Glutamatergic neuron (in vitro differentiated cells): Measurements from ENCODE around the gene NAV3. TPM values are rescaled to one million over a fixed set of nuclear protein-coding genes. Genes with fewer than 3 reads are reported as not detected.

Source experiments
- DNase-seq: peaks from one replicate; pipeline ENCODE4 v3.0.0; 2022
- H3K27ac Mint-ChIP-seq: one replicate; pipeline ENCODE4 v1.8.0; 2020; ENCODE audit warnings: mild to moderate bottlenecking, mixed read lengths, inconsistent platforms; ENCODE audit not compliant: unreplicated experiment
- H3K27me3 Mint-ChIP-seq: one replicate; pipeline ENCODE4 v1.8.0; 2020; ENCODE audit warnings: mild to moderate bottlenecking, moderate library complexity, mixed read lengths, inconsistent platforms; ENCODE audit not compliant: unreplicated experiment
- H3K36me3 Mint-ChIP-seq: one replicate; pipeline ENCODE4 v1.8.0; 2020; ENCODE audit warnings: mild to moderate bottlenecking, mixed read lengths, inconsistent platforms; ENCODE audit not compliant: unreplicated experiment
- H3K4me1 Mint-ChIP-seq: one replicate; pipeline ENCODE4 v1.8.0; 2020; ENCODE audit warnings: mild to moderate bottlenecking, low read depth, mixed read lengths, inconsistent platforms; ENCODE audit not compliant: unreplicated experiment
- H3K4me3 Mint-ChIP-seq: one replicate; pipeline ENCODE4 v1.8.0; 2020; ENCODE audit warnings: mild to moderate bottlenecking, mixed read lengths, inconsistent platforms; ENCODE audit not compliant: unreplicated experiment
- H3K9me3 Mint-ChIP-seq: one replicate; pipeline ENCODE4 v1.8.0; 2020; ENCODE audit warnings: mild to moderate bottlenecking, moderate library complexity, mixed read lengths, inconsistent platforms; ENCODE audit not compliant: unreplicated experiment
- CTCF ChIP-seq: fragments of 200-600 bp; sonication (generic); IDR thresholded peaks from one replicate; pipeline ENCODE4 v1.5.0; 2021; ENCODE audit not compliant: partially characterized antibody, unreplicated experiment
- total RNA-seq: library from RNA; stranded (reverse); fragmentation: NEBNext Ultra II Directional; extraction: Animal tissue kit (Norgen Biotek cat#: 25700); gene quantifications from one replicate; pipeline ENCODE4 v1.2.1, GENCODE V29; 2021; ENCODE audit not compliant: unreplicated experiment

Gene NAV3
- total RNA-seq, 1 donor from 2014 or later = 13.6 TPM

DNA sequence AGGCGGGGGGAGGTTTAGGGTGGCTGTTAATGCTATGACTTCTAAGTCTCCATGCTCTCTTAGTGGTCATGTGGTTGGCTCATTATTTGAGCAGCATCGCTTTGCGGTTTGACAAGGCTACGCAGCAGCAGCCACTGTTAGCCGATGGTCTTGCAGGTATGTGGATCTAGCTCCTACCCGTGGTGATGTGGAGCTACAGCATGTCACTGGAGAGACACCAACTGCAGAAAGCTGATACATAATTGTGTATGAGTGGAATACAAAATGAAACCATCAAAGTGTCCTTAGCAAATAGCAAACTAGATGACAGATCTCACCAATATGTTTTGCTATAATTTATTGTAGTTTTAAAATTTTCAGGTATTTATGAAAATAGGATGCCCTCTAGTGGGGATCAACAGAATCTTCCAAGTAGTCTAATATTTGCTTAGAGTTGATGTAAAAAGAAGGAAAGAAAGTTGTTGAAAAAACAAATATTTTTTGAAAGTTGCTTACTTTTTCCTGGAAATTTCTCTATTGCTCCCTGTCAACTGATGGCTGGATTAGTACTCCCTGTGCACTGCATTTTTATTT, 94.9 kb downstream of the NAV3 start:
- H3K27me3 Mint-ChIP-seq = no peaks in the 10 kb centered on the region
- no peak overlapping the region for H3K4me3 Mint-ChIP-seq
- no peak overlapping the region for H3K27ac Mint-ChIP-seq
- H3K4me1 Mint-ChIP-seq = no peaks in the 10 kb centered on the region
- no peaks in the 10 kb centered on the region for H3K9me3 Mint-ChIP-seq
- H3K36me3 Mint-ChIP-seq = no peaks in the 10 kb centered on the region
- peak; percentile 70 for DNase-seq
- TF ChIP-seq CTCF = peak; percentile 95

DNA sequence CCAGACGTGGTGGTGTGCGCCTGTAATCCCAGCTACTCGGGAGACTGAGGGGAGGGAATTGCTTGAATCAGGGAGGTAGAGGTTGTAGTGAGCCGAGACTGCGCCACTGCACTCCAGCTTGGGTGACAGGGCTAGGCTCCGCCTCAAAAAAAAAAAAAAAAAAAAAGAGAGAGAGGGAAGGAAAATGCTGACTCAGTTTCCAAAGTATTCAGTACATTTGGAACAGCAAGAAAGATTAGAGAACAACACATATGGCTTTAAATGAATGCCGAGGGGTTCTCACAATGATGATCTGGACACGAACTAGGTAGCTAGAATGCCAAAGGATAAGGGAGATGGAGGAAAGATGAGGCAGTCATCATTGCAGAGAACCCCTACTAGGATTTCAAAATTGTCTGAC, 97.4 kb downstream of the NAV3 start:
- no peak overlapping the region for H3K4me3 Mint-ChIP-seq
- DNase-seq = no peak
- no peak overlapping the region for H3K27ac Mint-ChIP-seq
- H3K36me3 Mint-ChIP-seq = no peaks in the 10 kb centered on the region
- H3K27me3 Mint-ChIP-seq = no peaks in the 10 kb centered on the region
- no peaks in the 10 kb centered on the region for H3K4me1 Mint-ChIP-seq
- H3K9me3 Mint-ChIP-seq = no peaks in the 10 kb centered on the region
- TF ChIP-seq CTCF = no peak

DNA sequence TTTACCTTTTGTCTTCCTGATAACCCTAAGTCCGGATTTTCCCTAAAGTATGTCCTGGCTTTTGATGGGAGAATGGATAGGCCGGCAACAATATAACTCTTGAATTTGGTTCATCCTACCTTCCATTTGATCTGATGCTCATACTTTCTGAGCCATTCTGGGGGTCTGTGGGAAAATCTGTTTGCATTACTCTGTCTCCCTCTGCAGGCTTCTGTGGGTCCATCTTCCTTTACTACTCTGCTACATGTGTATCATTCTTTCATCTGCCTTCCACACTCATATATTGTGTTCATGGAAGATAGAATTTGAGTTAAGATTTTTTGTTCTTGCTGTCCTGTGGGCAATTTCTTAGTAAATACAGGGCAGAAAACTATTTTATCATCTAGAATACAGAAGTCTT, 101.5 kb downstream of the NAV3 start:
- H3K4me3 Mint-ChIP-seq = no peak overlapping the region
- no peak overlapping the region for H3K27ac Mint-ChIP-seq
- no peaks in the 10 kb centered on the region for H3K36me3 Mint-ChIP-seq
- H3K9me3 Mint-ChIP-seq = no peaks in the 10 kb centered on the region
- H3K4me1 Mint-ChIP-seq = no peaks in the 10 kb centered on the region
- no peak for TF ChIP-seq CTCF
- no peaks in the 10 kb centered on the region for H3K27me3 Mint-ChIP-seq
- DNase-seq = no peak

GRCh38 chr12:77938301-77938700, 107.6 kb downstream of the NAV3 start:
- H3K27ac Mint-ChIP-seq = no peak overlapping the region
- no peaks in the 10 kb centered on the region for H3K27me3 Mint-ChIP-seq
- H3K36me3 Mint-ChIP-seq = no peaks in the 10 kb centered on the region
- H3K4me1 Mint-ChIP-seq = peaks cover 3% of the 10 kb centered on the region
- H3K4me3 Mint-ChIP-seq = no peak overlapping the region
- H3K9me3 Mint-ChIP-seq = peaks cover 2% of the 10 kb centered on the region
- TF ChIP-seq CTCF = no peak
- no peak for DNase-seq

GRCh38 chr12:77940011-77940423, 109.3 kb downstream of the NAV3 start:
- DNase-seq = no peak
- no peaks in the 10 kb centered on the region for H3K27me3 Mint-ChIP-seq
- no peak overlapping the region for H3K4me3 Mint-ChIP-seq
- peaks cover 2% of the 10 kb centered on the region for H3K9me3 Mint-ChIP-seq
- H3K27ac Mint-ChIP-seq = no peak overlapping the region
- no peak for TF ChIP-seq CTCF
- H3K36me3 Mint-ChIP-seq = no peaks in the 10 kb centered on the region
- H3K4me1 Mint-ChIP-seq = peaks cover 3% of the 10 kb centered on the region
